ENCODE results near the gene ACSF2.

Gene ACSF2

GRCh38 chr17:50462446-50462845, 36.4 kb downstream of the ACSF2 start:
- Histone ChIP-seq H3K27ac (ENCODE audit: low read length) (no peak overlapping the region), H3K79me2 (ENCODE audit: insufficient read depth, low read length) (no peaks in the 10 kb centered on the region)
- DNase-seq = no peak

GRCh38 chr17:50464121-50464520, 38.1 kb downstream of the ACSF2 start:
- DNase-seq = no peak

More at GRCh38 chr17:50462446-50462845, 36.4 kb downstream of the ACSF2 start:
- Histone ChIP-seq H4K20me1 (ENCODE audit: insufficient read depth, low read length) (peaks cover 2% of the 10 kb centered on the region; the same call in 1 of the 2 replicates), H2AFZ (ENCODE audit: low read depth, low read length) (no peak overlapping the region), H3K9ac (ENCODE audit: low read depth, low read length) (no peak overlapping the region), H3K9me3 (ENCODE audit: insufficient read depth, low read length, severe bottlenecking) (no peaks in the 10 kb centered on the region), H3K4me1 (ENCODE audit: insufficient read depth, low read length) (no peaks in the 10 kb centered on the region), H3K4me2 (ENCODE audit: insufficient read depth, low read length) (no peak overlapping the region), H3K4me3 (ENCODE audit: low read depth in 1 of 2, low read length in 2 of 2) (no peak overlapping the region), H3K27me3 (ENCODE audit: insufficient read depth, low read length, poor library complexity) (no peaks in the 10 kb centered on the region), H3K36me3 (ENCODE audit: insufficient read depth, low read length) (no peaks in the 10 kb centered on the region; the same call in 1 of the 2 replicates)
- TF ChIP-seq EZH2 (IDR thresholded peaks at IDR 0.05; ENCODE audit: borderline replicate concordance, low read depth, low read length, severe bottlenecking) (no peak), CTCF (IDR thresholded peaks at IDR 0.05; ENCODE audit: borderline replicate concordance, extremely low read depth, low read length, poor library complexity, severe bottlenecking) (no peak)
- ATAC-seq (ENCODE audit: insufficient read depth, low read depth) = no peak

GRCh38 chr17:50464736-50465135, 38.7 kb downstream of the ACSF2 start:
- Histone ChIP-seq H4K20me1 (ENCODE audit: insufficient read depth, low read length) (no peaks in the 10 kb centered on the region; the same call in 1 of the 2 replicates), H3K4me1 (ENCODE audit: insufficient read depth, low read length) (no peaks in the 10 kb centered on the region), H3K79me2 (ENCODE audit: insufficient read depth, low read length) (no peaks in the 10 kb centered on the region), H3K9ac (ENCODE audit: low read depth, low read length) (no peak overlapping the region), H3K27ac (ENCODE audit: low read length) (no peak overlapping the region), H3K9me3 (ENCODE audit: insufficient read depth, low read length, severe bottlenecking) (no peaks in the 10 kb centered on the region), H2AFZ (ENCODE audit: low read depth, low read length) (no peak overlapping the region), H3K4me3 (ENCODE audit: low read depth in 1 of 2, low read length in 2 of 2) (no peak overlapping the region), H3K36me3 (ENCODE audit: insufficient read depth, low read length) (no peaks in the 10 kb centered on the region; the same call in 1 of the 2 replicates), H3K4me2 (ENCODE audit: insufficient read depth, low read length) (no peak overlapping the region), H3K27me3 (ENCODE audit: insufficient read depth, low read length, poor library complexity) (no peaks in the 10 kb centered on the region)
- ATAC-seq (ENCODE audit: insufficient read depth, low read depth) (no peak), DNase-seq (no peak)
- TF ChIP-seq EZH2 (IDR thresholded peaks at IDR 0.05; ENCODE audit: borderline replicate concordance, low read depth, low read length, severe bottlenecking) (no peak), CTCF (IDR thresholded peaks at IDR 0.05; ENCODE audit: borderline replicate concordance, extremely low read depth, low read length, poor library complexity, severe bottlenecking) (no peak)

More at GRCh38 chr17:50464121-50464520, 38.1 kb downstream of the ACSF2 start:
- Histone ChIP-seq H3K27ac (ENCODE audit: low read length) (no peak overlapping the region), H3K79me2 (ENCODE audit: insufficient read depth, low read length) (no peaks in the 10 kb centered on the region), H3K9me3 (ENCODE audit: insufficient read depth, low read length, severe bottlenecking) (no peaks in the 10 kb centered on the region), H3K9ac (ENCODE audit: low read depth, low read length) (no peak overlapping the region), H3K36me3 (ENCODE audit: insufficient read depth, low read length) (no peaks in the 10 kb centered on the region; the same call in 1 of the 2 replicates), H3K4me1 (ENCODE audit: insufficient read depth, low read length) (no peaks in the 10 kb centered on the region), H3K4me3 (ENCODE audit: low read depth in 1 of 2, low read length in 2 of 2) (no peak overlapping the region), H3K27me3 (ENCODE audit: insufficient read depth, low read length, poor library complexity) (no peaks in the 10 kb centered on the region), H2AFZ (ENCODE audit: low read depth, low read length) (no peak overlapping the region), H4K20me1 (ENCODE audit: insufficient read depth, low read length) (no peaks in the 10 kb centered on the region; the same call in 1 of the 2 replicates), H3K4me2 (ENCODE audit: insufficient read depth, low read length) (no peak overlapping the region)
- ATAC-seq (ENCODE audit: insufficient read depth, low read depth) = no peak
- no peak for TF ChIP-seq EZH2 (IDR thresholded peaks at IDR 0.05; ENCODE audit: borderline replicate concordance, low read depth, low read length, severe bottlenecking)
- no peak for TF ChIP-seq CTCF (IDR thresholded peaks at IDR 0.05; ENCODE audit: borderline replicate concordance, extremely low read depth, low read length, poor library complexity, severe bottlenecking)
